ENCODE data around the gene MS4A13.
"Not testable (repeated sequence)": the region's sequence is repeated elsewhere in the genome, so short reads cannot be mapped to it uniquely, and the experiment has no call there.

The MS4A13 gene

GRCh38 chr11:60512651-60513225 lies 2.5 kb upstream of the MS4A13 start:
- no peak overlapping the region for H3K4me3 ChIP-seq (ENCODE audit: low read depth in 1 of 2, low read length in 1 of 2)
- H3K27ac ChIP-seq: no peak overlapping the region
- H3K36me3 ChIP-seq: no peaks in the 10 kb centered on the region
- no peak for TF ChIP-seq CTCF (IDR thresholded peaks at IDR 0.05)
- H3K9me3 ChIP-seq: no peaks in the 10 kb centered on the region
- no peaks in the 10 kb centered on the region for H3K4me1 ChIP-seq (ENCODE audit: control insufficient read depth in 1 of 2, insufficient read depth in 1 of 2, low read depth in 1 of 2, low read length in 1 of 2)
- no peaks in the 10 kb centered on the region for H3K27me3 ChIP-seq

DNA sequence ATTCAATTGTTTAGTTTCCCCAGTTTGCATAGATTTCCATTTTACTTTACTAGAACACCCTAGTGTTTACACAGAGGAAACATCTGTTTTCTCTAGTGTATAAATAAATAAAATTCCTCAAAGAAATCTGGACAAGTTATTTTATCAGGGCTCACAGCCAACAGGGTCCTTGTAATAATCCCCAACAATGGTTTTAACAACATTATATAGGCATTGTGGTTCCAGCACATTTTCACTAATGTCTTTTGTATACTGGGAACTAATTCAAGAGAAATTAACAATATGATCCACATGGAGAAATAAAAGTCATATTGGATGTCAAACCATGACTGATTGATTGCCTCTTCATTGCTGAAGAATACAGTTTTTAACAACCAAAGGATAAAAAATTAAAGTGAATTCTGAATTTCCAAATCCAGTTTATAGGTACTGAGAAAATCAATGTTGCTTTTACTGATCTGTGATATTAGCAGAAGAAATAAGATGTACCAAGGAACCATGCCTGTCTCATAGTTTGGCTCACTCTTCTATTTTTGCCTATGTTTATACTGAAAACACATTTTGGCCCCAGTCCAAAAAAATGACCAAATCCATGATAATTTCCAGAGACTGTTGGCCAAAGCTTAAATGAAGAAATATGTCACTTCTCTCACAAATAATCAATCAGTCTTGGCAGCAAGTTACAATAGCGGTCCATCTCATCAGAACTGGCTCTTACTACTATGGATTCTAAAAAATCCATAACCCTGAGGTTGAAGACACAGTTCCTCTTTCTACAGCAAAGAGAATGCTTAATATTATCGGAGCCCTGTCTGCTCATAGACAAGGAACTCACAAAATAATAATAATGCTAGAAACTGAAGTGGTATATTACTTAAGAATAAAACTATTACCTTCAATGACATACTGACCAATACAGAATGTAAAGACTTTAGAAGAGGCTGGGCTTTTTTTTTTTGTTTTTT lies 1.4 kb upstream of the MS4A13 start:
- Histone ChIP-seq H3K27me3 (no peaks in the 10 kb centered on the region), H3K4me1 (ENCODE audit: control insufficient read depth in 1 of 2, insufficient read depth in 1 of 2, low read depth in 1 of 2, low read length in 1 of 2) (no peaks in the 10 kb centered on the region), H3K36me3 (no peaks in the 10 kb centered on the region), H3K4me3 (ENCODE audit: low read depth in 1 of 2, low read length in 1 of 2) (no peak overlapping the region), H3K27ac (no peak overlapping the region), H3K9me3 (no peaks in the 10 kb centered on the region)
- no peak for TF ChIP-seq CTCF (IDR thresholded peaks at IDR 0.05)

DNA sequence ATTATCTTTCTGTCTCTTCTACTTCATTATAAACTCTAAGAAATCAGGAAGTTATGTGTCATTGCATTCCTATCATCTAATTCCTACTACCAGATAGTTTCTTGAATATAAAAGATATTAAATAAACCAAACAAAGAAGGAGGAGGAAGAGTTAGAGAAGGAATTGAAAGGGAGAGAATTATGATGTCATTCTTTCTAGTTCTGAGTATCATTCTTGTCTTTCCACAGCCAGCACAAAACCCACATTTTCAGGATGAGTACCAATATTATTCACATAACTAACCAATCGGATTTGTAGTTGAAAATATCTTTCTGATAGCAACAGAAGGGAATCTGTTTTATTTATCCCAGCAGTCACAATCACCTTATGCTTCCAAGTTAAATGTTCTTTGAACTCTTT lies 13.3 kb downstream of the MS4A13 start:
- Histone ChIP-seq H3K4me1 (ENCODE audit: control insufficient read depth in 1 of 2, insufficient read depth in 1 of 2, low read depth in 1 of 2, low read length in 1 of 2) (peaks cover 0 to 3% of the 10 kb centered on the region in 2 experiments), H3K9me3 (no peaks in the 10 kb centered on the region), H3K27me3 (no peaks in the 10 kb centered on the region), H3K27ac (no peak overlapping the region), H3K4me3 (ENCODE audit: low read depth in 1 of 2, low read length in 1 of 2) (no peak overlapping the region), H3K36me3 (no peaks in the 10 kb centered on the region)
- no peak for TF ChIP-seq CTCF (IDR thresholded peaks at IDR 0.05)

DNA sequence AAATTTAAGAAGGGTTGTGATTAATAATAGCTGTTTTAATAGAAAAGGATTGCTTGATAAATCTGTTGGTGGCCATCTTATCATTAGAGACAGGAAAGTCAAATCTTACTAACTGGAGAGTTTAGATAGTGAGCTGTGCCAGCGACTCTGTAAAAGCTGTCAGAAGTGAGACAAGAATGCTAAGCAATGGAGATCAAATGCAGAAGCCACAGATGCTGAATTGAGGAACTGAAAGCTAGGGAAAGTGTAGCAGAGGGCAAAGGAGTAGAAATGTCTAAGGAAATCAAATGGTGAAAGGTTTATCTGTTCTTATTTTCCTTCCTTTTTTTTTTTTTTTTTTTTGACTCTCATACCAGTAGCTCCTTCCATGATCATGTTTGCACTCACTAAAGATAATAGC lies 13.7 kb downstream of the MS4A13 start:
- Histone ChIP-seq H3K4me1 (ENCODE audit: control insufficient read depth in 1 of 2, insufficient read depth in 1 of 2, low read depth in 1 of 2, low read length in 1 of 2) (peaks cover 0 to 3% of the 10 kb centered on the region in 2 experiments), H3K36me3 (no peaks in the 10 kb centered on the region), H3K9me3 (no peaks in the 10 kb centered on the region), H3K27ac (no peak overlapping the region), H3K4me3 (ENCODE audit: low read depth in 1 of 2, low read length in 1 of 2) (no peak overlapping the region), H3K27me3 (no peaks in the 10 kb centered on the region)
- no peak for TF ChIP-seq CTCF (IDR thresholded peaks at IDR 0.05)

- Histone ChIP-seq H3K4me1 (ENCODE audit: control insufficient read depth in 1 of 2, insufficient read depth in 1 of 2, low read depth in 1 of 2, low read length in 1 of 2) (peaks cover 0 to 3% of the 10 kb centered on the region in 2 experiments), H3K27me3 (no peaks in the 10 kb centered on the region), H3K27ac (no peak overlapping the region), H3K36me3 (no peaks in the 10 kb centered on the region), H3K9me3 (no peaks in the 10 kb centered on the region), H3K4me3 (ENCODE audit: low read depth in 1 of 2, low read length in 1 of 2) (no peak overlapping the region)
- TF ChIP-seq CTCF (IDR thresholded peaks at IDR 0.05): no peak
Measured at GRCh38 chr11:60530454-60531100, 15.4 kb downstream of the MS4A13 start.

DNA sequence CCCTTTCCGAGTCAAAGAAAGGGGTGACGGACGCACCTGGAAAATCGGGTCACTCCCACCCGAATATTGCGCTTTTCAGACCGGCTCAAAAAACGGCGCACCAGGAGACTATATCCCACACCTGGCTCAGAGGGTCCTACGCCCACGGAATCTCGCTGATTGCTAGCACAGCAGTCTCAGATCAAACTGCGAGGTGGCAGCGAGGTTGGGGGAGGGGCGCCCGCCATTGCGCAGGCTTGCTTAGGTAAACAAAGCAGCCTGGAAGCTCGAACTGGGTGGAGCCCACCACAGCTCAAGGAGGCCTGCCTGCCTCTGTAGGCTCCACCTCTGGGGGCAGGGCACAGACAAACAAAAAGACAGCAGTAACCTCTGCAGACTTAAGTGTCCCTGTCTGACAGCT lies 17.2 kb downstream of the MS4A13 start:
- not testable (repeated sequence) for H3K4me1 ChIP-seq (ENCODE audit: control insufficient read depth in 1 of 2, insufficient read depth in 1 of 2, low read depth in 1 of 2, low read length in 1 of 2); H3K36me3 ChIP-seq; H3K27ac ChIP-seq; H3K4me3 ChIP-seq (ENCODE audit: low read depth in 1 of 2, low read length in 1 of 2); H3K27me3 ChIP-seq; H3K9me3 ChIP-seq

GRCh38 chr11:60538627-60539026 lies 23.4 kb downstream of the MS4A13 start:
- H3K9me3 ChIP-seq; H3K4me1 ChIP-seq (ENCODE audit: control insufficient read depth in 1 of 2, insufficient read depth in 1 of 2, low read depth in 1 of 2, low read length in 1 of 2); H3K27ac ChIP-seq; H3K4me3 ChIP-seq (ENCODE audit: low read depth in 1 of 2, low read length in 1 of 2); H3K27me3 ChIP-seq; H3K36me3 ChIP-seq: not testable (repeated sequence)

All from neutrophil (primary cell).